ENCODE data around the gene LRRN2. TPM values are rescaled to one million over a fixed set of nuclear protein-coding genes. Genes with fewer than 3 reads are reported as not detected.

The LRRN2 gene
- total and polyA plus RNA-seq, 8 donors, result 0.43 to 4.1 (median 1.0) TPM; not detected in 2

GRCh38 chr1:204711947-204712701, 26.6 kb upstream of the LRRN2 start:
- Histone ChIP-seq H3K36me3 (no peaks in the 10 kb centered on the region), H3K4me3 (no peak overlapping the region), H3K27me3 (peaks cover 0 to 62% (median 22%) of the 10 kb centered on the region in 3 donors), H3K9me3 (no peaks in the 10 kb centered on the region), H3K27ac (no peak overlapping the region), H3K4me1 (peaks cover 0 to 6% (median 0%) of the 10 kb centered on the region in 4 donors)
- TF ChIP-seq EP300 (IDR thresholded peaks at IDR 0.05) (no peak), POLR2AphosphoS5 (IDR thresholded peaks at IDR 0.05) (no peak), CTCF (IDR thresholded peaks at IDR 0.05) (no peak), POLR2A (IDR thresholded peaks at IDR 0.05) (no peak)
- peak in 1 of 2 donors; percentile 51 for DNase-seq
- intact Hi-C loops (cut with DNase I; ENCODE audit: low total_unique reads), result no loop called here
- 23 to 31% (median 24%) methylated on average over 19 to 23 of the region's 23 CpGs for WGBS, 5 donors

- Histone ChIP-seq H3K4me3 (no peak overlapping the region), H3K27ac (no peak overlapping the region), H3K36me3 (no peaks in the 10 kb centered on the region), H3K27me3 (peaks cover 0 to 65% (median 22%) of the 10 kb centered on the region in 3 donors), H3K4me1 (peaks cover 0 to 6% (median 0%) of the 10 kb centered on the region in 4 donors), H3K9me3 (no peaks in the 10 kb centered on the region)
- intact Hi-C loops (cut with DNase I; ENCODE audit: low total_unique reads), result no loop called here
- no peak for DNase-seq
- TF ChIP-seq EP300 (IDR thresholded peaks at IDR 0.05) (no peak), POLR2AphosphoS5 (IDR thresholded peaks at IDR 0.05) (no peak), CTCF (IDR thresholded peaks at IDR 0.05) (no peak), POLR2A (IDR thresholded peaks at IDR 0.05) (no peak)
- WGBS, 5 donors, result 33 to 52% (median 40%) methylated on average over 15 to 16 of the region's 16 CpGs
Observed at GRCh38 chr1:204711103-204711946, 25.8 kb upstream of the LRRN2 start.

GRCh38 chr1:204709960-204710912, 24.7 kb upstream of the LRRN2 start:
- no peak for DNase-seq

More at GRCh38 chr1:204709960-204710912, 24.7 kb upstream of the LRRN2 start:
- H3K9me3 ChIP-seq, result no peaks in the 10 kb centered on the region
- H3K4me1 ChIP-seq, result peaks cover 0 to 6% (median 0%) of the 10 kb centered on the region in 4 donors
- 56 to 68% (median 58%) methylated on average over 10 to 11 of the region's 11 CpGs for WGBS, 5 donors
- no peaks in the 10 kb centered on the region for H3K36me3 ChIP-seq
- TF ChIP-seq CTCF (IDR thresholded peaks at IDR 0.05), result no peak
- TF ChIP-seq EP300 (IDR thresholded peaks at IDR 0.05), result no peak
- no peak for TF ChIP-seq POLR2A (IDR thresholded peaks at IDR 0.05)
- TF ChIP-seq POLR2AphosphoS5 (IDR thresholded peaks at IDR 0.05), result no peak
- H3K27ac ChIP-seq, result no peak overlapping the region
- no peak overlapping the region for H3K4me3 ChIP-seq
- intact Hi-C loops (cut with DNase I; ENCODE audit: low total_unique reads), result no loop called here
- peaks cover 0 to 65% (median 22%) of the 10 kb centered on the region in 3 donors for H3K27me3 ChIP-seq

All from stomach (tissue), 9 donors.